ENCODE data around the gene PTPRCAP. TPM values are rescaled to one million over a fixed set of nuclear protein-coding genes. Genes with fewer than 3 reads are reported as not detected.

PTPRCAP gene
- total and polyA plus RNA-seq, 10 of the 15 experiments (the other 5 are each of a cell fraction or from before 2014, with no cell fraction given), result 4.7 to 266 (median 125) TPM

- peak; percentile 61 for TF ChIP-seq USF2 (IDR thresholded peaks at IDR 0.05; ENCODE audit: borderline replicate concordance, low read depth, low read length)
- TF ChIP-seq YBX1 (IDR thresholded peaks at IDR 0.05), result 0 out of 2 replicates have a peak, but pooled peaks have one; percentile 11
- TF ChIP-seq MTA2 (IDR thresholded peaks at IDR 0.05; ENCODE audit: low read depth), result peak; percentile 82
- peak; percentile 92 for TF ChIP-seq IRF4 (IDR thresholded peaks at IDR 0.05; ENCODE audit: low read depth, low read length)
- peak; percentile 86; the same call in 1 of the 2 replicates for TF ChIP-seq ZNF217 (IDR thresholded peaks at IDR 0.05)
- no peak for TF ChIP-seq CEBPZ (IDR thresholded peaks at IDR 0.05; ENCODE audit: low read depth, low read length)
- peak; percentile 70 for TF ChIP-seq SPI1 (IDR thresholded peaks at IDR 0.05; ENCODE audit: borderline replicate concordance, insufficient read depth, low read depth, low read length)
- peak; percentile 87 for TF ChIP-seq SKIL (IDR thresholded peaks at IDR 0.05; ENCODE audit: low read depth, poor library complexity, severe bottlenecking)
- peak; percentile 93 for TF ChIP-seq BCL11A (IDR thresholded peaks at IDR 0.05; ENCODE audit: low read depth, low read length)
- no peak for TF ChIP-seq SREBF2 (IDR thresholded peaks at IDR 0.05; ENCODE audit: low read length)
- no peak for TF ChIP-seq NRF1 (conservative IDR thresholded peaks at IDR 0.05; ENCODE audit: low read depth, low read length)
- TF ChIP-seq SUPT20H (IDR thresholded peaks at IDR 0.05; ENCODE audit: borderline replicate concordance, control insufficient read depth, low read depth, low read length), result no peak
- 0 out of 2 replicates have a peak, but pooled peaks have one; percentile 37 for TF ChIP-seq ZNF24 (IDR thresholded peaks at IDR 0.05)
- TF ChIP-seq NR2C1 (IDR thresholded peaks at IDR 0.05), result peak; percentile 66
- peak; percentile 96 for TF ChIP-seq NR2F1 (conservative IDR thresholded peaks at IDR 0.05)
- peak; percentile 79 for TF ChIP-seq MAX (IDR thresholded peaks at IDR 0.05; ENCODE audit: low read depth, low read length)
- 0 out of 2 replicates have a peak, but pooled peaks have one; percentile 3 for TF ChIP-seq RAD21 (IDR thresholded peaks at IDR 0.05; ENCODE audit: insufficient read depth, low read depth, low read length)
- peak in 1 of 2 experiments; percentile 37; a peak in 1 of 4 replicates for TF ChIP-seq ETV6 (conservative IDR thresholded peaks at IDR 0.05 in 1 of 2, IDR thresholded peaks at IDR 0.05 in 1 of 2; ENCODE audit: borderline replicate concordance in 1 of 2, low read depth in 1 of 2)
- peak in 1 of 2 experiments; percentile 74; a peak in 2 of 4 replicates for TF ChIP-seq BHLHE40 (IDR thresholded peaks at IDR 0.05; ENCODE audit: borderline replicate concordance in 1 of 2, low read depth in 2 of 2, low read length in 1 of 2)
- TF ChIP-seq JUNB (IDR thresholded peaks at IDR 0.05), result peak; percentile 73
- peak; percentile 90 for TF ChIP-seq BACH1 (IDR thresholded peaks at IDR 0.05; ENCODE audit: borderline replicate concordance)
- peak; percentile 58 for TF ChIP-seq POLR2A (IDR thresholded peaks at IDR 0.05; ENCODE audit: low read depth, low read length)
Observed at GRCh38 chr11:67486481-67487195, 49.2 kb upstream of the PTPRCAP start (continued).

Data from GM12878 (cell line).